RCC 7860 (cell line): ENCODE measurements around the gene MGAT5B.

Experiments used
- DNase-seq: peaks from one replicate; pipeline ENCODE4 v3.0.0-alpha.2; 2015; ENCODE audit warnings: low spot score
- FAIRE-seq: peaks from 2 replicates; lab custom pipeline; 2012; peaks lifted over from hg19 to GRCh38; lab: Jason Lieb, UNC

MGAT5B gene

GRCh38 chr17:76946111-76946771 lies 78.0 kb downstream of the MGAT5B start:
- FAIRE-seq (no peak), DNase-seq (no peak)

GRCh38 chr17:76946772-76947135 lies 78.5 kb downstream of the MGAT5B start:
- DNase-seq: no peak
- no peak for FAIRE-seq

- FAIRE-seq (no peak), DNase-seq (no peak)
Measured at GRCh38 chr17:76947309-76947708, 79.1 kb downstream of the MGAT5B start.

- FAIRE-seq (no peak), DNase-seq (no peak)
Measured at GRCh38 chr17:76947771-76948170, 79.6 kb downstream of the MGAT5B start.

- no peak for FAIRE-seq
- DNase-seq: no peak
Measured at GRCh38 chr17:76948301-76948700, 80.1 kb downstream of the MGAT5B start.

GRCh38 chr17:76948726-76949342 lies 80.6 kb downstream of the MGAT5B start:
- FAIRE-seq: no peak
- DNase-seq: no peak

GRCh38 chr17:76949913-76950695 lies 81.9 kb downstream of the MGAT5B start:
- DNase-seq: no peak
- no peak for FAIRE-seq

- DNase-seq (no peak), FAIRE-seq (no peak)
Measured at GRCh38 chr17:76951375-76951905, 83.2 kb downstream of the MGAT5B start.

GRCh38 chr17:76952402-76952801 lies 84.2 kb downstream of the MGAT5B start:
- no peak for DNase-seq
- no peak for FAIRE-seq

- DNase-seq (no peak), FAIRE-seq (no peak)
Measured at GRCh38 chr17:76953066-76953465, 84.9 kb downstream of the MGAT5B start.

GRCh38 chr17:76953946-76954345 lies 85.7 kb downstream of the MGAT5B start:
- FAIRE-seq: no peak
- no peak for DNase-seq

GRCh38 chr17:76955191-76955590 lies 87.0 kb downstream of the MGAT5B start:
- DNase-seq (no peak), FAIRE-seq (no peak)

GRCh38 chr17:76956846-76957540 lies 88.8 kb downstream of the MGAT5B start:
- FAIRE-seq (no peak), DNase-seq (no peak)

- FAIRE-seq (no peak), DNase-seq (no peak)
Measured at GRCh38 chr17:76957678-76958464, 89.7 kb downstream of the MGAT5B start.

GRCh38 chr17:76958974-76959373 lies 90.8 kb downstream of the MGAT5B start:
- FAIRE-seq: no peak
- DNase-seq: no peak

GRCh38 chr17:76961869-76962268 lies 93.7 kb downstream of the MGAT5B start:
- DNase-seq (no peak), FAIRE-seq (no peak)

- no peak for FAIRE-seq
Measured at GRCh38 chr17:76962858-76963257, 94.7 kb downstream of the MGAT5B start.

GRCh38 chr17:76966016-76966415 lies 97.8 kb downstream of the MGAT5B start:
- no peak for DNase-seq
- no peak for FAIRE-seq

More at GRCh38 chr17:76962858-76963257, 94.7 kb downstream of the MGAT5B start:
- no peak for DNase-seq

GRCh38 chr17:76966486-76967181 lies 98.4 kb downstream of the MGAT5B start:
- no peak for FAIRE-seq
- no peak for DNase-seq

- no peak for DNase-seq
- no peak for FAIRE-seq
Measured at GRCh38 chr17:76967762-76968161, 99.6 kb downstream of the MGAT5B start.
